Astrocyte (in vitro differentiated cells and primary cell): ENCODE measurements around the gene TMEM63C.

Experiments used
- EZH2 ChIP-seq: IDR thresholded peaks from 2 replicates; pipeline ENCODE4 v1.6.1; 2012; ENCODE audit warnings: mild to moderate bottlenecking, low read length, inconsistent platforms; ENCODE audit not compliant: insufficient read depth
- TF ChIP-seq, protein P1 (sequence below): IDR thresholded peaks from 2 replicates; pipeline ENCODE4 v1.5.1; 2011; ENCODE audit warnings: low read depth, mild to moderate bottlenecking, inconsistent platforms, low read length, moderate library complexity; ENCODE audit not compliant: insufficient read depth

DNA sequence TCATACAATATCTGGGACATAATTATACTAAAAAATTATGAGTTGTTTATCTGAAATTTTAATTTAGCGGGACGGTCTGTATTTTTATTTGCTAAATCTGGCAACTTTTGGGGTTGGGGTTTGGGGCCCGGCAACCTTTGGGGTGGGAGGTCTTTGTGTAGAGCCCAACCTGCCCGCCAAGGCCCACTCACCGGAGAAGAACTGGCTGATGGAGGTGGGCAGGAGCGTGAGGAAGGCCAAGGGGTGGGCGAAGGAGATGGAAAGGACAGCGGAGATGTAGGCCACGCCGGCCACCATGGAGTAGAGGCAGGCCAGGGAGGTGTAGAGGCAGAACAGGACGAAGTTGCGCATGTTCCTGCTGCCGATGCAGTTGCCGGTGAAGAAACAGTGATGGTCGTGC, 42.6 kb upstream of the TMEM63C start:
- TF ChIP-seq, protein P1, sequence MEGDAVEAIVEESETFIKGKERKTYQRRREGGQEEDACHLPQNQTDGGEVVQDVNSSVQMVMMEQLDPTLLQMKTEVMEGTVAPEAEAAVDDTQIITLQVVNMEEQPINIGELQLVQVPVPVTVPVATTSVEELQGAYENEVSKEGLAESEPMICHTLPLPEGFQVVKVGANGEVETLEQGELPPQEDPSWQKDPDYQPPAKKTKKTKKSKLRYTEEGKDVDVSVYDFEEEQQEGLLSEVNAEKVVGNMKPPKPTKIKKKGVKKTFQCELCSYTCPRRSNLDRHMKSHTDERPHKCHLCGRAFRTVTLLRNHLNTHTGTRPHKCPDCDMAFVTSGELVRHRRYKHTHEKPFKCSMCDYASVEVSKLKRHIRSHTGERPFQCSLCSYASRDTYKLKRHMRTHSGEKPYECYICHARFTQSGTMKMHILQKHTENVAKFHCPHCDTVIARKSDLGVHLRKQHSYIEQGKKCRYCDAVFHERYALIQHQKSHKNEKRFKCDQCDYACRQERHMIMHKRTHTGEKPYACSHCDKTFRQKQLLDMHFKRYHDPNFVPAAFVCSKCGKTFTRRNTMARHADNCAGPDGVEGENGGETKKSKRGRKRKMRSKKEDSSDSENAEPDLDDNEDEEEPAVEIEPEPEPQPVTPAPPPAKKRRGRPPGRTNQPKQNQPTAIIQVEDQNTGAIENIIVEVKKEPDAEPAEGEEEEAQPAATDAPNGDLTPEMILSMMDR, result no peak
- TF ChIP-seq EZH2, result no peak
